ENCODE data around the gene RALGAPA2. TPM values are rescaled to one million over a fixed set of nuclear protein-coding genes. Genes with fewer than 3 reads are reported as not detected.

Gene RALGAPA2
- total RNA-seq, 4 donors from 2014 or later = 89.7 to 126 (median 97.8) TPM

GRCh38 chr20:20712004-20712473 is 405 bp downstream of the RALGAPA2 start:
- Histone ChIP-seq H3K36me3 (no peaks in the 10 kb centered on the region), H3K4me1 (peaks cover 20 to 21% of the 10 kb centered on the region in 2 donors), H3K27me3 (no peaks in the 10 kb centered on the region), H3K27ac (peak overlapping the region; percentile 52 to 92 (median 87)), H3K9me3 (no peaks in the 10 kb centered on the region), H3K4me3 (replicated peaks in 1 of 3) (peak overlapping the region; percentile 43 to 92 (median 88))
- 0 to 1% methylated on average over 3 to 8 of the region's 33 CpGs for WGBS, 2 donors
- TF ChIP-seq CTCF (IDR thresholded peaks at IDR 0.05) (no peak), POLR2A (IDR thresholded peaks at IDR 0.05) (no peak)
- intact Hi-C loops (cut with DNase I) = no loop called here
- peak; percentile 45 to 59 for DNase-seq

DNA sequence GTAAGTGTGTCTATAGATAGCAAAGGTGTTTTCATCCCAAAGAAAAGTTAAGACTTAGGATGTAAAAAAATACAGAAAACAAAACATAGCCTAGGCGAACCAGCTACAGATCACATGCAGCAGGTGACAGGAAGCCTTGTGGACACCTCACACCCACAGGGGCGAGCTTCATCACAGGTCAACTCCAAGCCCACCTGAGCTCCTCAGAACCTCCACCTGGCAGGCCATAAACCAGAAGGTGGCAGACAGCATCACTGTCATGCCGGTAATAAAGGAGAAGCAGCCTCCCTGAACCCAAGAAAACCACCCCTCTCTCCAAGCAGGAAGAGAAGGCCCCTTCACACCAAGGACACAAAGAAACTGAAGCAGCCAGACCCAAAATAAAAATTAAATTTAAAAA is 1.0 kb downstream of the RALGAPA2 start:
- peak; percentile 28 to 32 for DNase-seq
- WGBS, 2 donors = 19 to 23% methylated on average over 3 of the region's 3 CpGs
- intact Hi-C loops (cut with DNase I) = no loop called here
- peak overlapping the region; percentile 52 to 92 (median 87) for H3K27ac ChIP-seq
- H3K4me1 ChIP-seq = peaks cover 20 to 27% of the 10 kb centered on the region in 2 donors
- H3K4me3 ChIP-seq (replicated peaks in 1 of 3) = peak overlapping the region in 2 of 3 donors; percentile 88 to 92
- H3K9me3 ChIP-seq = no peaks in the 10 kb centered on the region
- TF ChIP-seq POLR2A (IDR thresholded peaks at IDR 0.05) (no peak), CTCF (IDR thresholded peaks at IDR 0.05) (peak in 1 of 6 experiments; percentile 5)
- no peaks in the 10 kb centered on the region for H3K36me3 ChIP-seq
- H3K27me3 ChIP-seq = no peaks in the 10 kb centered on the region

- Histone ChIP-seq H3K27ac (peak overlapping the region; percentile 52 to 92 (median 87)), H3K4me1 (peaks cover 20 to 30% of the 10 kb centered on the region in 2 donors), H3K27me3 (no peaks in the 10 kb centered on the region), H3K36me3 (no peaks in the 10 kb centered on the region), H3K9me3 (no peaks in the 10 kb centered on the region), H3K4me3 (replicated peaks in 1 of 3) (peak overlapping the region in 2 of 3 donors; percentile 88 to 92)
- TF ChIP-seq POLR2A (IDR thresholded peaks at IDR 0.05) (no peak), CTCF (IDR thresholded peaks at IDR 0.05) (no peak)
- WGBS, 2 donors = 24 to 25% methylated on average over 6 of the region's 6 CpGs
- intact Hi-C loops (cut with DNase I) = no loop called here
- peak; percentile 31 to 40 for DNase-seq
These were observed 1.8 kb downstream of the RALGAPA2 start for GRCh38 chr20:20710443-20711315.

GRCh38 chr20:20709887-20710286 is 2.6 kb downstream of the RALGAPA2 start:
- TF ChIP-seq CTCF (IDR thresholded peaks at IDR 0.05) (no peak), POLR2A (IDR thresholded peaks at IDR 0.05) (no peak)
- Histone ChIP-seq H3K9me3 (no peaks in the 10 kb centered on the region), H3K4me3 (replicated peaks in 1 of 3) (peak overlapping the region in 1 of 3 donors; percentile 92), H3K4me1 (peaks cover 20 to 33% of the 10 kb centered on the region in 2 donors), H3K36me3 (no peaks in the 10 kb centered on the region), H3K27ac (peak overlapping the region; percentile 52 to 92 (median 87)), H3K27me3 (no peaks in the 10 kb centered on the region)
- 81% methylated on average over 3 of the region's 3 CpGs for WGBS, 2 donors
- intact Hi-C loops (cut with DNase I) = no loop called here
- no peak for DNase-seq

GRCh38 chr20:20706285-20706684 is 6.2 kb downstream of the RALGAPA2 start:
- Histone ChIP-seq H3K27me3 (no peaks in the 10 kb centered on the region), H3K36me3 (no peaks in the 10 kb centered on the region), H3K9me3 (no peaks in the 10 kb centered on the region), H3K27ac (no peak overlapping the region), H3K4me3 (replicated peaks in 1 of 3) (no peak overlapping the region), H3K4me1 (peaks cover 19 to 53% of the 10 kb centered on the region in 2 donors)
- WGBS, 2 donors = 81 to 83% methylated on average over 6 of the region's 6 CpGs
- TF ChIP-seq CTCF (IDR thresholded peaks at IDR 0.05) (no peak), POLR2A (IDR thresholded peaks at IDR 0.05) (no peak)
- intact Hi-C loops (cut with DNase I) = no loop called here
- DNase-seq = no peak

Measured in thyroid gland (tissue), 4 donors.